Measurements from ENCODE around the gene GSTM3.
"Not testable (repeated sequence)": the region's sequence is repeated elsewhere in the genome, so short reads cannot be mapped to it uniquely, and the experiment has no call there.

Gene GSTM3

GRCh38 chr1:109705411-109705810 is 35.4 kb downstream of the GSTM3 start:
- Histone ChIP-seq H3K36me3 (ENCODE audit: insufficient read depth, low read length) (no peaks in the 10 kb centered on the region; the same call in 1 of the 2 replicates), H3K27me3 (ENCODE audit: insufficient read depth, low read length) (0 out of 2 replicates have a peak, but pooled peaks cover 5% of the 10 kb centered on the region), H2AFZ (ENCODE audit: low read length) (no peak overlapping the region), H3K4me2 (ENCODE audit: low read length) (no peak overlapping the region), H4K20me1 (ENCODE audit: insufficient read depth, low read length) (no peaks in the 10 kb centered on the region), H3K4me1 (ENCODE audit: insufficient read depth, low read length, severe bottlenecking) (no peaks in the 10 kb centered on the region), H3K9ac (ENCODE audit: low read length) (no peak overlapping the region), H3K9me3 (ENCODE audit: low read length) (no peaks in the 10 kb centered on the region), H3K79me2 (ENCODE audit: insufficient read depth, low read length) (no peaks in the 10 kb centered on the region), H3F3A (ENCODE audit: insufficient read depth, low read length) (no peaks in the 10 kb centered on the region), H3K27ac (ENCODE audit: low read depth, low read length, poor library complexity, severe bottlenecking) (no peak overlapping the region), H3K4me3 (ENCODE audit: low read depth, low read length, poor library complexity, severe bottlenecking) (no peak overlapping the region), H3K9me2 (ENCODE audit: low read depth, low read length) (no peaks in the 10 kb centered on the region)
- TF ChIP-seq EZH2 (IDR thresholded peaks at IDR 0.05; ENCODE audit: borderline replicate concordance, low read length) (no peak), CTCF (IDR thresholded peaks at IDR 0.05; ENCODE audit: low read length) (no peak)

- Histone ChIP-seq H3K4me1 (ENCODE audit: insufficient read depth, low read length, severe bottlenecking) (no peaks in the 10 kb centered on the region), H3K9me2 (ENCODE audit: low read depth, low read length) (no peaks in the 10 kb centered on the region), H3F3A (ENCODE audit: insufficient read depth, low read length) (no peaks in the 10 kb centered on the region), H3K27ac (ENCODE audit: low read depth, low read length, poor library complexity, severe bottlenecking) (no peak overlapping the region), H3K9ac (ENCODE audit: low read length) (no peak overlapping the region), H3K4me3 (ENCODE audit: low read depth, low read length, poor library complexity, severe bottlenecking) (no peak overlapping the region), H2AFZ (ENCODE audit: low read length) (no peak overlapping the region), H3K79me2 (ENCODE audit: insufficient read depth, low read length) (no peaks in the 10 kb centered on the region), H3K27me3 (ENCODE audit: insufficient read depth, low read length) (0 out of 2 replicates have a peak, but pooled peaks cover 5% of the 10 kb centered on the region), H4K20me1 (ENCODE audit: insufficient read depth, low read length) (no peaks in the 10 kb centered on the region), H3K9me3 (ENCODE audit: low read length) (no peaks in the 10 kb centered on the region), H3K4me2 (ENCODE audit: low read length) (no peak overlapping the region), H3K36me3 (ENCODE audit: insufficient read depth, low read length) (no peaks in the 10 kb centered on the region; the same call in 1 of the 2 replicates)
- no peak for TF ChIP-seq EZH2 (IDR thresholded peaks at IDR 0.05; ENCODE audit: borderline replicate concordance, low read length)
- TF ChIP-seq CTCF (IDR thresholded peaks at IDR 0.05; ENCODE audit: low read length): peak; percentile 28; the same call in 1 of the 2 replicates
Observed at GRCh38 chr1:109704173-109704572, 36.7 kb downstream of the GSTM3 start.

GRCh38 chr1:109702940-109703339 is 37.9 kb downstream of the GSTM3 start:
- not testable (repeated sequence) for H3K4me2 ChIP-seq (ENCODE audit: low read length); H2AFZ ChIP-seq (ENCODE audit: low read length); H3K4me3 ChIP-seq (ENCODE audit: low read depth, low read length, poor library complexity, severe bottlenecking); H3K9me3 ChIP-seq (ENCODE audit: low read length); H3F3A ChIP-seq (ENCODE audit: insufficient read depth, low read length); H3K36me3 ChIP-seq (ENCODE audit: insufficient read depth, low read length); H3K27ac ChIP-seq (ENCODE audit: low read depth, low read length, poor library complexity, severe bottlenecking); H3K9me2 ChIP-seq (ENCODE audit: low read depth, low read length); H4K20me1 ChIP-seq (ENCODE audit: insufficient read depth, low read length); H3K9ac ChIP-seq (ENCODE audit: low read length); H3K4me1 ChIP-seq (ENCODE audit: insufficient read depth, low read length, severe bottlenecking); H3K79me2 ChIP-seq (ENCODE audit: insufficient read depth, low read length); H3K27me3 ChIP-seq (ENCODE audit: insufficient read depth, low read length)

- not testable (repeated sequence) for H3K4me3 ChIP-seq (ENCODE audit: low read depth, low read length, poor library complexity, severe bottlenecking); H3K9ac ChIP-seq (ENCODE audit: low read length); H3K4me1 ChIP-seq (ENCODE audit: insufficient read depth, low read length, severe bottlenecking); H3F3A ChIP-seq (ENCODE audit: insufficient read depth, low read length); H4K20me1 ChIP-seq (ENCODE audit: insufficient read depth, low read length); H3K27ac ChIP-seq (ENCODE audit: low read depth, low read length, poor library complexity, severe bottlenecking); H3K36me3 ChIP-seq (ENCODE audit: insufficient read depth, low read length); H3K79me2 ChIP-seq (ENCODE audit: insufficient read depth, low read length); H3K4me2 ChIP-seq (ENCODE audit: low read length); H3K9me3 ChIP-seq (ENCODE audit: low read length); H2AFZ ChIP-seq (ENCODE audit: low read length); H3K27me3 ChIP-seq (ENCODE audit: insufficient read depth, low read length); H3K9me2 ChIP-seq (ENCODE audit: low read depth, low read length)
Observed at GRCh38 chr1:109697861-109698260, 43.0 kb downstream of the GSTM3 start.

All from OCI-LY1 (cell line).